Osteocyte (in vitro differentiated cells): ENCODE measurements around the gene MLXIPL. TPM values are rescaled to one million over a fixed set of nuclear protein-coding genes. Genes with fewer than 3 reads are reported as not detected.

Source experiments
- DNase-seq: peaks from one replicate; pipeline ENCODE4 v3.0.0; 2021; ENCODE audit warnings: mixed read lengths; ENCODE audit not compliant: unreplicated experiment; ENCODE audit errors: extremely low spot score
- H3K27ac Mint-ChIP-seq: one replicate; pipeline ENCODE4 v1.8.0; 2021; ENCODE audit warnings: mild to moderate bottlenecking, mixed read lengths; ENCODE audit not compliant: unreplicated experiment
- H3K27me3 Mint-ChIP-seq: one replicate; pipeline ENCODE4 v1.8.0; 2021; ENCODE audit warnings: mixed read lengths; ENCODE audit not compliant: unreplicated experiment
- H3K36me3 Mint-ChIP-seq: one replicate; pipeline ENCODE4 v1.8.0; 2021; ENCODE audit warnings: mixed read lengths; ENCODE audit not compliant: unreplicated experiment
- H3K4me1 Mint-ChIP-seq: one replicate; pipeline ENCODE4 v1.8.0; 2021; ENCODE audit warnings: mixed read lengths; ENCODE audit not compliant: unreplicated experiment
- H3K4me3 Mint-ChIP-seq: one replicate; pipeline ENCODE4 v1.8.0; 2021; ENCODE audit warnings: mild to moderate bottlenecking, moderate library complexity, mixed read lengths; ENCODE audit not compliant: unreplicated experiment
- H3K9me3 Mint-ChIP-seq: one replicate; pipeline ENCODE4 v1.8.0; 2021; ENCODE audit warnings: mixed read lengths; ENCODE audit not compliant: unreplicated experiment
- CTCF ChIP-seq: fragments of 200-600 bp; sonication (generic); IDR thresholded peaks from 2 replicates; pipeline ENCODE4 v1.5.0; 2021; ENCODE audit warnings: antibody characterized with exemption, mild to moderate bottlenecking, moderate library complexity
- total RNA-seq: library from RNA; stranded (reverse); gene quantifications from 2 replicates; pipeline ENCODE4 v1.2.1, GENCODE V29; 2021

MLXIPL gene
- total RNA-seq, 1 donor from 2014 or later: 0.43 TPM

DNA sequence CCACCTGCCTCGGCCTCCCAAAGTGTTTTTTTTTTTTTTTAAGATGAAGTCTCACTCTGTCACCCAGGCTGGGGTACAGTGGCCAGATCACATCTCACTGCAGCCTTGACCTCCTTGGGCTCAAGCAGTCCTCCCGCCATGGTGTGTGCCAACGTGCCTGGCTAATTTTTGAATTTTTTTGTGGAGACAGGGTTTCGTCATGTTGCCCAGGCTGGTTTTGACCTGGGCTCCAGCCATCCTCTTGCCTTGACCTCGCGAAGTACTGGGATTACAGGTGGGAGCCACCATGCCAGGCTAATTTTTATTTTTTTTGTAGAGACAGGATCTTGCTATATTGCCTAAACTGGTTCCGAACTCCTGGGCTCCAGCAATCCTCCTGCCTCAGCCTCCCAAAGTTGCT, 9.0 kb upstream of the MLXIPL start:
- TF ChIP-seq CTCF: no peak
- H3K4me1 Mint-ChIP-seq: peaks cover 20% of the 10 kb centered on the region
- peaks cover 9% of the 10 kb centered on the region for H3K27me3 Mint-ChIP-seq
- DNase-seq: no peak
- no peaks in the 10 kb centered on the region for H3K36me3 Mint-ChIP-seq
- no peak overlapping the region for H3K27ac Mint-ChIP-seq
- H3K4me3 Mint-ChIP-seq: no peak overlapping the region
- H3K9me3 Mint-ChIP-seq: no peaks in the 10 kb centered on the region

DNA sequence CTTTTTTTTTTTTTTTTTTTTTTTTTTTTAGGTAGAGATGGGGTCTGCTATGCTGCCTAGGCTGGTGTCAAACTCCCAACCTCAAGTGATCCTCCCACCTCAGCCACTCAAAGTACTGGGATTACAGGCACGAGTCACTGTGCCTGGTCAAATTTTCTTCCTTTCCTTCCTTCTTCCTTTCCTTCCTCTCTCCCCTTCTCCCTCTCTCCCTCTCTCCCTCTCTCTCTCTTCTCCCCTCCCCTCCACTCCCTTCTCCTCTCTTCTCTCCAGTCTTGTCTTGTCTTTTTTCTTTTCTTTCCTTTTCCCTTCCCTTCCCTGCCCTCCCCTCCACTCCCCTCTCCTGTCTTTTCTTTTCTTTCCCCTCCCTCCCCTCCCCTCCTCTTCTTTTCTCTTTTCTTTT, 7.2 kb upstream of the MLXIPL start:
- no peak for TF ChIP-seq CTCF
- H3K9me3 Mint-ChIP-seq: no peaks in the 10 kb centered on the region
- H3K36me3 Mint-ChIP-seq: no peaks in the 10 kb centered on the region
- H3K4me3 Mint-ChIP-seq: no peak overlapping the region
- H3K4me1 Mint-ChIP-seq: peaks cover 16% of the 10 kb centered on the region
- DNase-seq: no peak
- peaks cover 20% of the 10 kb centered on the region for H3K27me3 Mint-ChIP-seq
- no peak overlapping the region for H3K27ac Mint-ChIP-seq

- TF ChIP-seq CTCF: no peak
- DNase-seq: no peak
- Mint-ChIP-seq H3K9me3 (no peaks in the 10 kb centered on the region), H3K4me3 (no peak overlapping the region), H3K27ac (no peak overlapping the region), H3K4me1 (peaks cover 3% of the 10 kb centered on the region), H3K27me3 (peaks cover 39% of the 10 kb centered on the region), H3K36me3 (no peaks in the 10 kb centered on the region)
These were observed 4.2 kb upstream of the MLXIPL start for GRCh38 chr7:73628504-73628903.

GRCh38 chr7:73626814-73627213, 2.5 kb upstream of the MLXIPL start:
- H3K27ac Mint-ChIP-seq: no peak overlapping the region
- H3K27me3 Mint-ChIP-seq: peaks cover 47% of the 10 kb centered on the region
- H3K9me3 Mint-ChIP-seq: no peaks in the 10 kb centered on the region
- H3K4me3 Mint-ChIP-seq: no peak overlapping the region
- DNase-seq: no peak
- H3K4me1 Mint-ChIP-seq: peaks cover 10% of the 10 kb centered on the region
- no peaks in the 10 kb centered on the region for H3K36me3 Mint-ChIP-seq
- TF ChIP-seq CTCF: no peak

DNA sequence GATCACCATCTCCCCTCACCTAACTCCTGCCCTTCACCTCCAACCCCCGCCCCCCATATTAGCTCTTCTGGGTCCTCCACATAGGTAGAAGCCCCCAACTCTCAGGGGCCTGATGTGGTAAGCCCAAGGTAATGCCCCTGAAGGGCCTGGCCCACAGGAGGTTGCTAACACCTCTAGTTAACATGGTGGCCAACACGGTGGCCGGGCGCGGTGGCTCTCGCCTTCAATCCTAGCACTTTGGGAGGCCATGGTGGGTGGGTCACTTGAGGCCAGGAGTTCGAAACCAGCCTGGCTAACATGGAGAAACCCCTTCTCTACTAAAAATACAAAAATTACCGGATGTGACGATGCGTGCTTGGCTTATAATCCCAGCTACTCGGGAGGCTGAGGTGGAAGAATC, 954 bp upstream of the MLXIPL start:
- H3K36me3 Mint-ChIP-seq: no peaks in the 10 kb centered on the region
- no peaks in the 10 kb centered on the region for H3K9me3 Mint-ChIP-seq
- H3K4me1 Mint-ChIP-seq: peaks cover 10% of the 10 kb centered on the region
- peaks cover 49% of the 10 kb centered on the region for H3K27me3 Mint-ChIP-seq
- no peak for DNase-seq
- TF ChIP-seq CTCF: no peak
- no peak overlapping the region for H3K4me3 Mint-ChIP-seq
- no peak overlapping the region for H3K27ac Mint-ChIP-seq
